K562 (cell line): ENCODE data around the gene SSR2. TPM values are rescaled to one million over a fixed set of nuclear protein-coding genes. Genes with fewer than 3 reads are reported as not detected.

Source experiments
- ATAC-seq: fragments of 200-7000 bp; cut with Tn5 transposase; 3 replicates; pipeline ENCODE4 v1.9.1; 2020; ENCODE audit warnings: moderate library complexity
- BruUV-seq: library from RNA; stranded (reverse); fragments of 400-500 nt; replicated peaks from 2 replicates; lab custom pipeline; 2021; lab: Mats Ljungman, UMichigan
- CTCF ChIA-PET: fragments of 300-600 bp; formaldehyde crosslinking; extraction: SDS; loops from one replicate; lab custom pipeline; 2021; ENCODE audit warnings: low intra/inter-chr PET ratio; lab: Yijun Ruan, JAX
- POLR2A ChIA-PET: fragments of 300-600, 350-650 bp; sonication (Branson Sonifier 250); formaldehyde crosslinking; extraction: SDS; loops from one replicate; lab custom pipeline; 2021; ENCODE audit warnings: antibody characterized with exemption, inconsistent platforms; lab: Yijun Ruan, JAX
- DNase-seq, 4 experiments: peaks; one replicate each; pipeline versions ENCODE4 v3.0.0 to v3.0.0-alpha.2; 2011 to 2018; ENCODE audit warnings: low spot score in 3 of 4, mixed read lengths in 3 of 4; ENCODE audit errors: extremely low read depth in 1 of 4
- FAIRE-seq: peaks from 2 replicates; lab custom pipeline; 2011; peaks lifted over from hg19 to GRCh38; lab: Jason Lieb, UNC
- H2AFZ ChIP-seq: 2 replicates; pipeline ENCODE4 v1.6.0; 2011; ENCODE audit warnings: low read depth, low read length, control low read depth, inconsistent platforms
- H3K27ac ChIP-seq: fragments of 200-600 bp; 3 replicates; pipeline ENCODE4 v1.8.0; 2011; ENCODE audit warnings: low read depth, mild to moderate bottlenecking, control low read depth, inconsistent platforms, low read length, moderate library complexity, mixed read lengths; ENCODE audit errors: extremely low read depth
- H3K27me3 ChIP-seq, 2 experiments: fragments of 300-600 bp in 1 of 2; 2 replicates in 1 of 2; 3 replicates in 1 of 2; pipeline versions ENCODE4 v1.6.0 to v1.8.0; 2011; ENCODE audit warnings: inconsistent platforms in 2 of 2, low read length in 2 of 2, mild to moderate bottlenecking in 1 of 2, mixed read lengths in 1 of 2, moderate library complexity in 1 of 2; ENCODE audit not compliant: control insufficient read depth in 2 of 2, insufficient read depth in 2 of 2
- H3K36me3 ChIP-seq: fragments of 300-600 bp; 3 replicates; pipeline ENCODE4 v1.8.0; 2011; ENCODE audit warnings: mild to moderate bottlenecking, low read length, inconsistent platforms; ENCODE audit not compliant: control insufficient read depth, insufficient read depth
- H3K4me1 ChIP-seq, 2 experiments: fragments of 200-600 bp in 1 of 2; replicated peaks in 1 of 2; 2 replicates in 1 of 2; 3 replicates in 1 of 2; pipeline versions ENCODE4 v1.5.1 to v1.8.0; 2011; ENCODE audit warnings: inconsistent platforms in 2 of 2, low read length in 2 of 2, mild to moderate bottlenecking in 1 of 2, mixed read lengths in 1 of 2, moderate library complexity in 1 of 2; ENCODE audit not compliant: control insufficient read depth in 2 of 2, insufficient read depth in 2 of 2
- H3K4me2 ChIP-seq: 2 replicates; pipeline ENCODE4 v1.6.1; 2011; ENCODE audit warnings: low read length, control low read depth, inconsistent platforms, mixed read lengths; ENCODE audit not compliant: insufficient read depth
- H3K4me3 ChIP-seq: fragments of 200-600 bp; sonication (generic), shearing (Covaris generic); 2 replicates; pipeline ENCODE4 v1.5.1; 2016; ENCODE audit warnings: control low read depth, inconsistent platforms
- H3K79me2 ChIP-seq: fragments of 200-600 bp; 3 replicates; pipeline ENCODE4 v1.8.0; 2011; ENCODE audit warnings: low read length, inconsistent platforms; ENCODE audit not compliant: control insufficient read depth, insufficient read depth
- H3K9ac ChIP-seq, 2 experiments: 2 replicates each; pipeline versions ENCODE4 v1.6.0 to v1.6.1; 2011; ENCODE audit warnings: low read depth in 2 of 2, low read length in 2 of 2, control low read depth in 1 of 2, inconsistent platforms in 1 of 2, mild to moderate bottlenecking in 1 of 2, mixed read lengths in 1 of 2; ENCODE audit not compliant: insufficient read depth in 1 of 2
- H3K9me1 ChIP-seq: one replicate; pipeline ENCODE4 v1.6.0; 2011; ENCODE audit warnings: inconsistent platforms, mild to moderate bottlenecking, low read length, moderate library complexity; ENCODE audit not compliant: control insufficient read depth, insufficient read depth
- H3K9me3 ChIP-seq: replicated peaks from 2 replicates; pipeline ENCODE4 v1.5.1; 2011; ENCODE audit warnings: low read depth, low read length, inconsistent platforms; ENCODE audit not compliant: control insufficient read depth, insufficient read depth
- H4K20me1 ChIP-seq: replicated peaks from 2 replicates; pipeline ENCODE4 v1.6.1; 2011; ENCODE audit warnings: low read length, inconsistent platforms, mixed read lengths; ENCODE audit not compliant: control insufficient read depth, insufficient read depth
- C11orf30 ChIP-seq: fragments of 450-650 bp; IDR thresholded peaks from 2 replicates; pipeline ENCODE4 v1.6.1; 2016; ENCODE audit warnings: low read depth, mild to moderate bottlenecking
- CCNT2 ChIP-seq: IDR thresholded peaks from 2 replicates; pipeline ENCODE4 v1.6.1; 2011; ENCODE audit warnings: borderline replicate concordance, low read depth, mild to moderate bottlenecking, moderate library complexity, mixed read lengths, low read length; ENCODE audit not compliant: insufficient read length; ENCODE audit errors: extremely low read depth
- CXXC5 ChIP-seq: fragments of 250-450 bp; sonication (Bioruptor Pico); IDR thresholded peaks from 2 replicates; pipeline ENCODE4 v1.8.0; 2022; ENCODE audit warnings: inconsistent platforms, mild to moderate bottlenecking, moderate library complexity
- DMBX1 ChIP-seq: fragments of 250-450 bp; sonication (Bioruptor Pico); IDR thresholded peaks from 2 replicates; pipeline ENCODE4 v1.8.0; 2022; ENCODE audit warnings: inconsistent platforms, mild to moderate bottlenecking, moderate library complexity, borderline replicate concordance
- EGR1 ChIP-seq: fragments of 450-650 bp; conservative IDR thresholded peaks from 2 replicates; pipeline ENCODE4 v1.6.1; 2017; ENCODE audit warnings: mild to moderate bottlenecking
- EWSR1 ChIP-seq: fragments of 450-650 bp; IDR thresholded peaks from 2 replicates; pipeline ENCODE4 v1.6.1; 2018; ENCODE audit warnings: borderline replicate concordance, mild to moderate bottlenecking, low read depth, moderate library complexity; ENCODE audit not compliant: partially characterized antibody
- MED1 ChIP-seq: sonication (generic); formaldehyde crosslinking; IDR thresholded peaks from 2 replicates; pipeline ENCODE4 v1.8.1; 2023; ENCODE audit warnings: missing genetic modification reagents, borderline replicate concordance
- NONO ChIP-seq, 2 experiments: fragments of 200-400 bp in 1 of 2; fragments of 450-650 bp in 1 of 2; formaldehyde crosslinking in 1 of 2; IDR thresholded peaks; 2 replicates each; pipeline ENCODE4 v1.6.1; 2017; ENCODE audit warnings: low read depth in 2 of 2, mild to moderate bottlenecking in 2 of 2, moderate library complexity in 2 of 2, low read length in 1 of 2
- PML ChIP-seq: IDR thresholded peaks from 2 replicates; pipeline ENCODE4 v1.6.1; 2012; ENCODE audit warnings: low read length, inconsistent platforms
- RBM39 ChIP-seq: fragments of 200-400 bp; formaldehyde crosslinking; optimal IDR thresholded peaks from 2 replicates; pipeline ENCODE3; 2018; ENCODE audit warnings: low read depth, low read length
- TAF9B ChIP-seq: fragments of 450-650 bp; IDR thresholded peaks from 2 replicates; pipeline ENCODE4 v1.6.1; 2018; ENCODE audit warnings: mild to moderate bottlenecking; ENCODE audit not compliant: partially characterized antibody
- TBP ChIP-seq: optimal IDR thresholded peaks from 2 replicates; pipeline ENCODE3; 2011; ENCODE audit warnings: low read depth, low read length, improper control_type of control experiment
- TSC22D4 ChIP-seq: fragments of 450-650 bp; IDR thresholded peaks from 2 replicates; pipeline ENCODE4 v1.6.1; 2016; ENCODE audit warnings: missing genetic modification characterization, missing biosample characterization, control low read depth
- ZNF511 ChIP-seq: sonication (generic); formaldehyde crosslinking; IDR thresholded peaks from 2 replicates; pipeline ENCODE4 v1.8.0; 2022; ENCODE audit warnings: mild to moderate bottlenecking, missing genetic modification reagents
- ZNF766 ChIP-seq: fragments of 200-800 bp; sonication (Bioruptor generic); conservative IDR thresholded peaks from 2 replicates; pipeline ENCODE4 v1.6.1; 2016; ENCODE audit warnings: missing genetic modification characterization, missing compliant biosample characterization
- ZSCAN32 ChIP-seq: fragments of 450-650 bp; formaldehyde crosslinking; IDR thresholded peaks from 2 replicates; pipeline ENCODE4 v1.4.0; 2020; ENCODE audit warnings: mild to moderate bottlenecking, moderate library complexity
- WGBS: fragments of 100-300 bp; shearing (Covaris generic); methylation state at CpG from one replicate; pipeline ENCODE4 v1.1.6; 2016; ENCODE audit warnings: low coverage, mixed read lengths; ENCODE audit not compliant: insufficient coverage; ENCODE audit errors: missing lambda C conversion rate; 5-methylcytosine and 5-hydroxymethylcytosine counted together
- in situ Hi-C: fragments of 300-500 bp; cut with MboI; formaldehyde crosslinking; loops from 4 replicates; pipeline ENCODE4 v1.15.0; 2018; ENCODE audit warnings: inconsistent platforms, mixed read lengths
- intact Hi-C: fragments of 100-400 bp; cut with micrococcal nuclease; formaldehyde crosslinking; loops from 2 replicates; pipeline ENCODE4 v1.14.2; 2022
- polyA plus RNA-seq, 8 experiments: library from polyadenylated mRNA; depleted of rRNA in 4 of 8; stranded (reverse) in 5 of 8; unstranded in 3 of 8; fragments of >200 nt; fragmentation: Nextera tagmentation in 2 of 8; fragmentation: Illumina TruSeq in 1 of 8; extraction: Ambion mirVana in 2 of 8; extraction: Trizol in 1 of 8; gene quantifications; 2 replicates each; pipeline versions ENCODE4 v1.2.1 to v1.2.3, GENCODE V29; 2011 to 2014; ENCODE audit warnings: inconsistent platforms in 1 of 8, missing spikeins in 1 of 8
- total RNA-seq, 7 experiments: library from RNA; depleted of rRNA in 6 of 7; stranded (reverse); fragments of >200 nt in 6 of 7; fragmentation: Illumina TruSeq in 2 of 7; extraction: Trizol in 2 of 7; gene quantifications; 2 replicates each; pipeline versions ENCODE4 v1.2.1 to v1.2.3, GENCODE V29; 2011 to 2021; ENCODE audit warnings: low replicate concordance in 1 of 7
- TF ChIP-seq, protein P1 (sequence below): fragments of 250-450 bp; sonication (Bioruptor Pico); IDR thresholded peaks from 2 replicates; pipeline ENCODE4 v1.4.0; 2020
- TF ChIP-seq, protein P2 (sequence below), 2 experiments: fragments of 450-650 bp; conservative IDR thresholded peaks; 2 replicates each; pipeline ENCODE4 v1.6.1; 2017; ENCODE audit warnings: mild to moderate bottlenecking in 2 of 2, moderate library complexity in 2 of 2

The SSR2 gene
- total and polyA plus RNA-seq, 9 of the 15 experiments (the other 6 are each of a cell fraction or from before 2014, with no cell fraction given), result 161 to 411 (median 240) TPM

DNA sequence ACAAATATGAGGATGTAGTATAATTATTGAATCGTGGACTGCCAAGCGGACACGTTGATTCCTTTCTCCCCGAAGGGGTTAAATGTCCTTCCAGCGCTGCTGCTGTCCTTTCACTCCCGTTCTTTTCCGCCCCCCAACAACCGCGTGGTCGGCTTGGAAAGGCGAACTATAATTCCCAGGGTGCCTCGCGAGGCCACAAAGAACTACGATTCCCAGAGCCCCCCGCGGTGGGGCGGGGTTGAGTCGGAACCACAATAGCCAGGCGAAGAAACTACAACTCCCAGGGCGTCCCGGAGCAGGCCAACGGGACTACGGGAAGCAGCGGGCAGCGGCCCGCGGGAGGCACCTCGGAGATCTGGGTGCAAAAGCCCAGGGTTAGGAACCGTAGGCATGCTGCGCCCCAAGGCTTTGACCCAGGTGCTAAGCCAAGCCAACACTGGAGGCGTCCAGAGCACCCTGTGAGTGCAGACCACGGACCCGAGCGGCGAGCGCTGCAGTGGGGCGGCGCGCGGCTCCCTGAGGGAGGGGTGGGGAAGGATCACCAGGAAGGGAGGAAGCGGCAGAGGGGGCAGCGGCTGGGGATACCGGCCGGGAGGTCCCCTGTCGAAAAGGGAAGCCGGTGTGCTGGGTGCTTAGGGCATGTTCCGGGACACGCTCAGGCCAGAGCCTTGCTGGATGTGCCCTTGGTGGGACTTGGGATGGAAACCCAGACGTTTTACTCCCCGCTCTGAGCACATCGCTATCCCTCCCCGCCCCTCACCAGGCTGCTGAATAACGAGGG is 33.9 kb upstream of the SSR2 start, which contains the start of gene LAMTOR2:
LAMTOR2 (plus strand) TSS at position 283 of the 781 bp plus-strand sequence; CDS start at position 391, 108 bp downstream.
- Histone ChIP-seq H3K27me3 (no peaks in the 10 kb centered on the region), H2AFZ (peak within 1 kb of the TSS; percentile 95), H3K4me1 (peaks cover 16 to 23% of the 10 kb centered on the region in 2 experiments; a peak in 4 of 5 replicates), H3K27ac (peak within 1 kb of the TSS; percentile 98), H3K4me3 (peak within 1 kb of the TSS; percentile 64), H3K9me3 (no peaks in the 10 kb centered on the region), H3K79me2 (peaks cover 41% of the 10 kb centered on the region), H3K9ac (peak within 1 kb of the TSS; percentile 93 to 96), H3K4me2 (peak within 1 kb of the TSS; percentile 98), H3K36me3 (peaks cover 40% of the 10 kb centered on the region; the same call in 2 of the 3 replicates), H3K9me1 (no peaks in the 10 kb centered on the region), H4K20me1 (no peaks in the 10 kb centered on the region)
- DNase-seq (peak; percentile 81 to 99 (median 89)), FAIRE-seq (peak; percentile 99), ATAC-seq (peak; percentile 87)
- POLR2A ChIA-PET, result interaction anchor here (0.8 to 1.1 kb wide), 2 partner anchors 17 to 121 kb away, joined by 3 read pairs; partner anchors contain the start of gene KHDC4
- intact Hi-C loops (loop anchor here (5.0 kb wide), 2 partner anchors 72 to 117 kb away; no protein-coding TSS in a partner anchor), in situ Hi-C loops (no loop called here)
- CTCF ChIA-PET, result interaction anchor here (1.1 kb wide), 1 partner anchor 10 kb away, joined by 4 read pairs; no protein-coding TSS in a partner anchor
- WGBS, result under 1% methylated on average over 47 of the region's 53 CpGs
- BruUV-seq, result no TSS peak
- TF ChIP-seq C11orf30 (peak; percentile 53; the same call in 1 of the 2 replicates), TBP (peak; percentile 69), MED1 (no peak), NONO (IDR thresholded peaks at IDR 0.05; ENCODE audit: low read depth in 2 of 2, low read length in 1 of 2) (0 out of 4 replicates have a peak, but pooled peaks of 1 of the 2 experiments have one; percentile 36), DMBX1 (CRISPR knock-in tag) (peak; percentile 51; the same call in 1 of the 2 replicates), CXXC5 (CRISPR knock-in tag) (peak; percentile 82), TAF9B (no peak), EWSR1 (no peak), EGR1 (peak; percentile 46), ZSCAN32 (CRISPR knock-in tag) (no peak), ZNF766 (CRISPR knock-in tag) (peak; percentile 98), TSC22D4 (tag) (no peak), RBM39 (peak; percentile 94), CCNT2 (peak; percentile 49), PML (peak; percentile 51; the same call in 1 of the 2 replicates), ZNF511 (0 out of 2 replicates have a peak, but pooled peaks have one; percentile 40)
- TF ChIP-seq, protein P1, sequence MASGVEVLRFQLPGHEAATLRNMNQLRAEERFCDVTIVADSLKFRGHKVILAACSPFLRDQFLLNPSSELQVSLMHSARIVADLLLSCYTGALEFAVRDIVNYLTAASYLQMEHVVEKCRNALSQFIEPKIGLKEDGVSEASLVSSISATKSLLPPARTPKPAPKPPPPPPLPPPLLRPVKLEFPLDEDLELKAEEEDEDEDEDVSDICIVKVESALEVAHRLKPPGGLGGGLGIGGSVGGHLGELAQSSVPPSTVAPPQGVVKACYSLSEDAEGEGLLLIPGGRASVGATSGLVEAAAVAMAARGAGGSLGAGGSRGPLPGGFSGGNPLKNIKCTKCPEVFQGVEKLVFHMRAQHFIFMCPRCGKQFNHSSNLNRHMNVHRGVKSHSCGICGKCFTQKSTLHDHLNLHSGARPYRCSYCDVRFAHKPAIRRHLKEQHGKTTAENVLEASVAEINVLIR, result 0 out of 2 replicates have a peak, but pooled peaks have one; percentile 9
- TF ChIP-seq, protein P2, sequence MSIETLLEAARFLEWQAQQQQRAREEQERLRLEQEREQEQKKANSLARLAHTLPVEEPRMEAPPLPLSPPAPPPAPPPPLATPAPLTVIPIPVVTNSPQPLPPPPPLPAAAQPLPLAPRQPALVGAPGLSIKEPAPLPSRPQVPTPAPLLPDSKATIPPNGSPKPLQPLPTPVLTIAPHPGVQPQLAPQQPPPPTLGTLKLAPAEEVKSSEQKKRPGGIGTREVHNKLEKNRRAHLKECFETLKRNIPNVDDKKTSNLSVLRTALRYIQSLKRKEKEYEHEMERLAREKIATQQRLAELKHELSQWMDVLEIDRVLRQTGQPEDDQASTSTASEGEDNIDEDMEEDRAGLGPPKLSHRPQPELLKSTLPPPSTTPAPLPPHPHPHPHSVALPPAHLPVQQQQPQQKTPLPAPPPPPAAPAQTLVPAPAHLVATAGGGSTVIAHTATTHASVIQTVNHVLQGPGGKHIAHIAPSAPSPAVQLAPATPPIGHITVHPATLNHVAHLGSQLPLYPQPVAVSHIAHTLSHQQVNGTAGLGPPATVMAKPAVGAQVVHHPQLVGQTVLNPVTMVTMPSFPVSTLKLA (conservative IDR thresholded peaks at IDR 0.05), result peak; percentile 93 to 96
